ENCODE results near the gene CTNNA2. TPM values are rescaled to one million over a fixed set of nuclear protein-coding genes. Genes with fewer than 3 reads are reported as not detected.

Gene CTNNA2
- total RNA-seq, 1 experiment from 2014 or later: not detected

GRCh38 chr2:79938648-79939047 lies 425.8 kb downstream of the CTNNA2 start:
- H2AFZ ChIP-seq: no peak overlapping the region
- ChIA-PET CTCF (no interaction called here), POLR2A (ENCODE audit: unreplicated experiment) (no interaction called here)
- no peaks in the 10 kb centered on the region for H3K36me3 ChIP-seq (ENCODE audit: low read depth)
- no peak overlapping the region for H3K4me3 ChIP-seq
- no peaks in the 10 kb centered on the region for H3K9me3 ChIP-seq (ENCODE audit: insufficient read depth, low read depth)
- H3K27ac ChIP-seq: no peak overlapping the region
- no TSS peak for BruUV-seq (replicated peaks)
- no peaks in the 10 kb centered on the region for H4K20me1 ChIP-seq (ENCODE audit: insufficient read depth)
- TF ChIP-seq CTCF (conservative IDR thresholded peaks at IDR 0.05) (no peak), EZH2 (IDR thresholded peaks at IDR 0.05; ENCODE audit: low read depth) (no peak)
- no peaks in the 10 kb centered on the region for H3F3A ChIP-seq (ENCODE audit: insufficient read depth, low read depth)
- intact Hi-C loops (cut with micrococcal nuclease; ENCODE audit: unreplicated experiment): no loop called here
- no peak overlapping the region for H3K4me2 ChIP-seq
- H3K79me2 ChIP-seq (ENCODE audit: low read depth): no peaks in the 10 kb centered on the region
- peaks cover 24% of the 10 kb centered on the region; the same call in 1 of the 2 replicates for H3K27me3 ChIP-seq (ENCODE audit: insufficient read depth, low read depth)
- no peaks in the 10 kb centered on the region for H3K9me2 ChIP-seq (ENCODE audit: insufficient read depth)
- no peak for DNase-seq
- H3K4me1 ChIP-seq (replicated peaks; ENCODE audit: insufficient read depth): no peaks in the 10 kb centered on the region

DNA sequence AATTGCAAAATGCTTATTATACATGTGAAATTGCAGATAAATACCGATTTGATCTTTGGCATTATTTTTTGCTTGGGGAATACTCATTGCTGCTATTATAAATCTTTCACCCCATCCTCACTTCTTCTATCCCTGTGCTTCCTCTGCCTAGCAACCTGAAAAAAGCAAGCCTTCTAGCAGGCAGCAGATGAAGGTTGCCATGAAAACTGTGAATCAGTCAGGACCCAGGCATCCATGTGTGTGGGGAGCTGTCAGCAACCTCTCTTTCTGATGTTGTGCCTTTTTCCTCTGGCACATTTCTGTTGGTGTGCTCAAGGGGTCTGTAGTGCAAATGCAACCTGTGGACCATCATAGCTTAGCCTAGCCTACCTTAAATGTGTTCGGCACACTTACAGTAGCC lies 427.5 kb downstream of the CTNNA2 start:
- H3K9me2 ChIP-seq (ENCODE audit: insufficient read depth): no peaks in the 10 kb centered on the region
- no peak overlapping the region for H3K27ac ChIP-seq
- no peak overlapping the region for H2AFZ ChIP-seq
- H3K79me2 ChIP-seq (ENCODE audit: low read depth): no peaks in the 10 kb centered on the region
- DNase-seq: no peak
- POLR2A ChIA-PET (ENCODE audit: unreplicated experiment): no interaction called here
- H3K27me3 ChIP-seq (ENCODE audit: insufficient read depth, low read depth): peaks cover 24% of the 10 kb centered on the region; the same call in 1 of the 2 replicates
- H3K9me3 ChIP-seq (ENCODE audit: insufficient read depth, low read depth): no peaks in the 10 kb centered on the region
- BruUV-seq (replicated peaks): no TSS peak
- no peaks in the 10 kb centered on the region for H3F3A ChIP-seq (ENCODE audit: insufficient read depth, low read depth)
- no peaks in the 10 kb centered on the region for H4K20me1 ChIP-seq (ENCODE audit: insufficient read depth)
- H3K36me3 ChIP-seq (ENCODE audit: low read depth): no peaks in the 10 kb centered on the region
- intact Hi-C loops (cut with micrococcal nuclease; ENCODE audit: unreplicated experiment): no loop called here
- no peak overlapping the region for H3K4me2 ChIP-seq
- no peak overlapping the region for H3K4me3 ChIP-seq
- CTCF ChIA-PET: no interaction called here
- no peak for TF ChIP-seq EZH2 (IDR thresholded peaks at IDR 0.05; ENCODE audit: low read depth)
- TF ChIP-seq CTCF (conservative IDR thresholded peaks at IDR 0.05): no peak
- no peaks in the 10 kb centered on the region for H3K4me1 ChIP-seq (replicated peaks; ENCODE audit: insufficient read depth)

GRCh38 chr2:79941179-79941578 lies 428.3 kb downstream of the CTNNA2 start:
- Histone ChIP-seq H3K4me2 (no peak overlapping the region), H3K9me3 (ENCODE audit: insufficient read depth, low read depth) (no peaks in the 10 kb centered on the region), H3K4me1 (replicated peaks; ENCODE audit: insufficient read depth) (no peaks in the 10 kb centered on the region), H3F3A (ENCODE audit: insufficient read depth, low read depth) (no peaks in the 10 kb centered on the region), H3K79me2 (ENCODE audit: low read depth) (no peaks in the 10 kb centered on the region), H2AFZ (no peak overlapping the region), H3K27me3 (ENCODE audit: insufficient read depth, low read depth) (peaks cover 24% of the 10 kb centered on the region; the same call in 1 of the 2 replicates), H4K20me1 (ENCODE audit: insufficient read depth) (no peaks in the 10 kb centered on the region), H3K27ac (no peak overlapping the region), H3K4me3 (no peak overlapping the region), H3K9me2 (ENCODE audit: insufficient read depth) (no peaks in the 10 kb centered on the region), H3K36me3 (ENCODE audit: low read depth) (no peaks in the 10 kb centered on the region)
- DNase-seq: no peak
- CTCF ChIA-PET: no interaction called here
- TF ChIP-seq CTCF (conservative IDR thresholded peaks at IDR 0.05) (no peak), EZH2 (IDR thresholded peaks at IDR 0.05; ENCODE audit: low read depth) (no peak)
- BruUV-seq (replicated peaks): no TSS peak
- intact Hi-C loops (cut with micrococcal nuclease; ENCODE audit: unreplicated experiment): no loop called here
- POLR2A ChIA-PET (ENCODE audit: unreplicated experiment): no interaction called here

All from PC-9 (cell line).